ENCODE data around the gene CLDN12.

DNA sequence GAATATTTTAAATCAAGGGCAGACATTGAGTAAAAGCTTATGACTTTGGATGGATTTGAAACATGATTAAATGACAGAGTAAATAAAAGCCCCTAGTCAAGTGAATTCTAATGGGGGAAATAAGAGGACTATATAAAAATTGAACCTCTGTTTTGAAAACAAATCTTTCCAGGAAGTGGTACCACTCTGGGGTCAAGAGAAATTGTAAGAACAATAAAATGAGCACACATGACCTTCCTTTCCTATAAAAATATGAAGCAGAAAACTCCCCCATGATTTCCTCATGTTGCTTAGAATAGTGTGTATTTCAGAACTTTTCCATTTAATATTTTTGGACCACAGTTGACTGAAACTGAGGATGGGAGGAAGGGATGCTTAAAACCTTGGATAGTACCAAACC is 12.3 kb upstream of the CLDN12 start:
- TF ChIP-seq, protein P1, sequence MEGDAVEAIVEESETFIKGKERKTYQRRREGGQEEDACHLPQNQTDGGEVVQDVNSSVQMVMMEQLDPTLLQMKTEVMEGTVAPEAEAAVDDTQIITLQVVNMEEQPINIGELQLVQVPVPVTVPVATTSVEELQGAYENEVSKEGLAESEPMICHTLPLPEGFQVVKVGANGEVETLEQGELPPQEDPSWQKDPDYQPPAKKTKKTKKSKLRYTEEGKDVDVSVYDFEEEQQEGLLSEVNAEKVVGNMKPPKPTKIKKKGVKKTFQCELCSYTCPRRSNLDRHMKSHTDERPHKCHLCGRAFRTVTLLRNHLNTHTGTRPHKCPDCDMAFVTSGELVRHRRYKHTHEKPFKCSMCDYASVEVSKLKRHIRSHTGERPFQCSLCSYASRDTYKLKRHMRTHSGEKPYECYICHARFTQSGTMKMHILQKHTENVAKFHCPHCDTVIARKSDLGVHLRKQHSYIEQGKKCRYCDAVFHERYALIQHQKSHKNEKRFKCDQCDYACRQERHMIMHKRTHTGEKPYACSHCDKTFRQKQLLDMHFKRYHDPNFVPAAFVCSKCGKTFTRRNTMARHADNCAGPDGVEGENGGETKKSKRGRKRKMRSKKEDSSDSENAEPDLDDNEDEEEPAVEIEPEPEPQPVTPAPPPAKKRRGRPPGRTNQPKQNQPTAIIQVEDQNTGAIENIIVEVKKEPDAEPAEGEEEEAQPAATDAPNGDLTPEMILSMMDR (IDR thresholded peaks at IDR 0.05): no peak
- TF ChIP-seq POLR2A (IDR thresholded peaks at IDR 0.05): no peak
